K562 (cell line): ENCODE results near the gene CEP68. TPM values are rescaled to one million over a fixed set of nuclear protein-coding genes. Genes with fewer than 3 reads are reported as not detected.

Source experiments
- ARID4B ChIP-seq: sonication (generic); formaldehyde crosslinking; IDR thresholded peaks from 2 replicates; pipeline ENCODE4 v1.8.0; 2022; ENCODE audit warnings: mild to moderate bottlenecking, missing genetic modification reagents
- CHD1 ChIP-seq: fragments of 200-600 bp; sonication (generic); IDR thresholded peaks from one replicate; pipeline ENCODE4 v1.6.1; 2012; ENCODE audit warnings: mild to moderate bottlenecking, moderate library complexity, low read length, inconsistent platforms
- ETS2 ChIP-seq: IDR thresholded peaks from 2 replicates; pipeline ENCODE4 v1.6.1; 2016; ENCODE audit warnings: borderline replicate concordance, missing genetic modification characterization, mild to moderate bottlenecking, moderate library complexity, missing compliant biosample characterization; ENCODE audit not compliant: poor library complexity, severe bottlenecking
- KAT2B ChIP-seq: IDR thresholded peaks from one replicate; pipeline ENCODE4 v1.6.1; 2012; ENCODE audit warnings: low read depth, mild to moderate bottlenecking, control low read depth, inconsistent platforms, low read length, moderate library complexity
- MAZ ChIP-seq, 2 experiments: fragments of 450-650 bp in 1 of 2; sonication (generic) in 1 of 2; formaldehyde crosslinking; IDR thresholded peaks in 1 of 2; conservative IDR thresholded peaks in 1 of 2; 2 replicates each; pipeline versions ENCODE4 v1.4.0 to v1.5.0; 2020; ENCODE audit warnings: mild to moderate bottlenecking in 1 of 2, missing genetic modification reagents in 1 of 2
- MBD1 ChIP-seq: fragments of 250-450 bp; sonication (Bioruptor Pico); IDR thresholded peaks from 2 replicates; pipeline ENCODE4 v1.8.0; 2022; ENCODE audit warnings: inconsistent platforms
- MCM5 ChIP-seq: fragments of 450-650 bp; IDR thresholded peaks from 2 replicates; pipeline ENCODE4 v1.6.1; 2016; ENCODE audit warnings: low read depth
- MTF1 ChIP-seq: fragments of 250-450 bp; sonication (Bioruptor Pico); IDR thresholded peaks from 2 replicates; pipeline ENCODE4 v1.9.0; 2021; ENCODE audit warnings: moderate library complexity, mild to moderate bottlenecking, inconsistent platforms, borderline replicate concordance
- NFIC ChIP-seq: fragments of 450-650 bp; IDR thresholded peaks from 2 replicates; pipeline ENCODE4 v1.6.1; 2017; ENCODE audit warnings: mild to moderate bottlenecking, inconsistent platforms
- RAD51 ChIP-seq: fragments of 450-650 bp; IDR thresholded peaks from 2 replicates; pipeline ENCODE4 v1.7.1; 2016; ENCODE audit warnings: low read depth, mild to moderate bottlenecking, borderline replicate concordance
- SNAPC5 ChIP-seq: fragments of 250-450 bp; sonication (Bioruptor Pico); IDR thresholded peaks from 2 replicates; pipeline ENCODE4 v1.8.0; 2021; ENCODE audit warnings: moderate library complexity, mild to moderate bottlenecking, inconsistent platforms
- XRCC5 ChIP-seq: fragments of 200-400 bp; formaldehyde crosslinking; IDR thresholded peaks from 2 replicates; pipeline ENCODE4 v1.6.1; 2017; ENCODE audit warnings: low read depth, mild to moderate bottlenecking, low read length
- ZBTB8A ChIP-seq: fragments of 450-650 bp; IDR thresholded peaks from 2 replicates; pipeline ENCODE4 v1.6.1; 2018; ENCODE audit warnings: mild to moderate bottlenecking, moderate library complexity; ENCODE audit not compliant: partially characterized antibody
- ZNF121 ChIP-seq: sonication (generic); formaldehyde crosslinking; conservative IDR thresholded peaks from 2 replicates; pipeline ENCODE4 v1.8.0; 2022; ENCODE audit warnings: missing genetic modification reagents
- ZNF316 ChIP-seq: fragments of 450-650 bp; IDR thresholded peaks from 2 replicates; pipeline ENCODE4 v1.6.1; 2016
- polyA plus RNA-seq, 8 experiments: library from polyadenylated mRNA; depleted of rRNA in 4 of 8; stranded (reverse) in 5 of 8; unstranded in 3 of 8; fragments of >200 nt; fragmentation: Nextera tagmentation in 2 of 8; fragmentation: Illumina TruSeq in 1 of 8; extraction: Ambion mirVana in 2 of 8; extraction: Trizol in 1 of 8; gene quantifications; 2 replicates each; pipeline versions ENCODE4 v1.2.1 to v1.2.3, GENCODE V29; 2011 to 2014; ENCODE audit warnings: inconsistent platforms in 1 of 8, missing spikeins in 1 of 8
- total RNA-seq, 7 experiments: library from RNA; depleted of rRNA in 6 of 7; stranded (reverse); fragments of >200 nt in 6 of 7; fragmentation: Illumina TruSeq in 2 of 7; extraction: Trizol in 2 of 7; gene quantifications; 2 replicates each; pipeline versions ENCODE4 v1.2.1 to v1.2.3, GENCODE V29; 2011 to 2021; ENCODE audit warnings: low replicate concordance in 1 of 7
- TF ChIP-seq, protein P1 (sequence below): fragments of 450-650 bp; formaldehyde crosslinking; IDR thresholded peaks from 2 replicates; pipeline ENCODE4 v1.4.0; 2022; ENCODE audit warnings: missing genetic modification characterization
- TF ChIP-seq, protein P2 (sequence below): fragments of 450-650 bp; conservative IDR thresholded peaks from 2 replicates; pipeline ENCODE4 v1.6.1; 2016; ENCODE audit warnings: missing genetic modification characterization, low read depth, mild to moderate bottlenecking, control low read depth, missing compliant biosample characterization

CEP68 gene
- total and polyA plus RNA-seq, 9 of the 15 experiments (the other 6 are each of a cell fraction or from before 2014, with no cell fraction given), result 1.4 to 8.5 (median 5.2) TPM

GRCh38 chr2:65057391-65058052 lies 1.3 kb downstream of the CEP68 start (continued):
- no peak for TF ChIP-seq ETS2 (tag)
- TF ChIP-seq MBD1 (CRISPR knock-in tag), result no peak
- TF ChIP-seq, protein P1, sequence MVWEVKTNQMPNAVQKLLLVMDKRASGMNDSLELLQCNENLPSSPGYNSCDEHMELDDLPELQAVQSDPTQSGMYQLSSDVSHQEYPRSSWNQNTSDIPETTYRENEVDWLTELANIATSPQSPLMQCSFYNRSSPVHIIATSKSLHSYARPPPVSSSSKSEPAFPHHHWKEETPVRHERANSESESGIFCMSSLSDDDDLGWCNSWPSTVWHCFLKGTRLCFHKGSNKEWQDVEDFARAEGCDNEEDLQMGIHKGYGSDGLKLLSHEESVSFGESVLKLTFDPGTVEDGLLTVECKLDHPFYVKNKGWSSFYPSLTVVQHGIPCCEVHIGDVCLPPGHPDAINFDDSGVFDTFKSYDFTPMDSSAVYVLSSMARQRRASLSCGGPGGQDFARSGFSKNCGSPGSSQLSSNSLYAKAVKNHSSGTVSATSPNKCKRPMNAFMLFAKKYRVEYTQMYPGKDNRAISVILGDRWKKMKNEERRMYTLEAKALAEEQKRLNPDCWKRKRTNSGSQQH (CRISPR knock-in tag), result 0 out of 2 replicates have a peak, but pooled peaks have one; percentile 56
- TF ChIP-seq XRCC5, result no peak
- peak; percentile 95 for TF ChIP-seq ZBTB8A
- TF ChIP-seq, protein P2, sequence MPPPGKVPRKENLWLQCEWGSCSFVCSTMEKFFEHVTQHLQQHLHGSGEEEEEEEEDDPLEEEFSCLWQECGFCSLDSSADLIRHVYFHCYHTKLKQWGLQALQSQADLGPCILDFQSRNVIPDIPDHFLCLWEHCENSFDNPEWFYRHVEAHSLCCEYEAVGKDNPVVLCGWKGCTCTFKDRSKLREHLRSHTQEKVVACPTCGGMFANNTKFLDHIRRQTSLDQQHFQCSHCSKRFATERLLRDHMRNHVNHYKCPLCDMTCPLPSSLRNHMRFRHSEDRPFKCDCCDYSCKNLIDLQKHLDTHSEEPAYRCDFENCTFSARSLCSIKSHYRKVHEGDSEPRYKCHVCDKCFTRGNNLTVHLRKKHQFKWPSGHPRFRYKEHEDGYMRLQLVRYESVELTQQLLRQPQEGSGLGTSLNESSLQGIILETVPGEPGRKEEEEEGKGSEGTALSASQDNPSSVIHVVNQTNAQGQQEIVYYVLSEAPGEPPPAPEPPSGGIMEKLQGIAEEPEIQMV (tag), result no peak
- TF ChIP-seq MCM5, result no peak
- TF ChIP-seq ARID4B (CRISPR knock-in tag), result no peak
- peak; percentile 65 for TF ChIP-seq NFIC
- no peak for TF ChIP-seq MTF1 (CRISPR knock-in tag)
- TF ChIP-seq CHD1, result no peak
- no peak for TF ChIP-seq ZNF121 (CRISPR knock-in tag)
- no peak for TF ChIP-seq ZNF316
- TF ChIP-seq MAZ (CRISPR knock-in tag; conservative IDR thresholded peaks at IDR 0.05 in 1 of 2, IDR thresholded peaks at IDR 0.05 in 1 of 2), result no peak
- TF ChIP-seq SNAPC5 (CRISPR knock-in tag), result no peak
- no peak for TF ChIP-seq KAT2B
- TF ChIP-seq RAD51, result no peak
